Right lobe of liver (tissue), 6 donors: Measurements from ENCODE around the gene VDR. TPM values are rescaled to one million over a fixed set of nuclear protein-coding genes. Genes with fewer than 3 reads are reported as not detected.

Experiments
- ATAC-seq, 4 donors: fragments of 200-7000 bp; cut with Tn5 transposase; one replicate each; pipeline ENCODE4 v1.9.1; 2020; ENCODE audit warnings: mild to moderate bottlenecking in 4 of 4, moderate library complexity in 4 of 4
- DNase-seq, 3 donors: peaks; one replicate each; pipeline ENCODE4 v3.0.0-alpha.2; 2020
- H3K27ac ChIP-seq, 3 donors: fragments of 200-600 bp; one replicate each; pipeline ENCODE4 v1.8.0; 2022
- H3K27me3 ChIP-seq, 2 donors: fragments of 200-600 bp; one replicate each; pipeline ENCODE4 v1.8.0; 2022
- H3K36me3 ChIP-seq, 4 donors: fragments of 200-600 bp; sonication (generic) in 1 of 4; one replicate each; pipeline versions ENCODE4 v1.5.1 to v1.8.0; 2017 to 2022; ENCODE audit warnings: control low read depth in 1 of 4
- H3K4me1 ChIP-seq, 4 donors: fragments of 200-600 bp; sonication (generic) in 1 of 4; one replicate each; pipeline versions ENCODE4 v1.5.1 to v1.8.0; 2017 to 2022; ENCODE audit warnings: control low read depth in 1 of 4
- H3K4me3 ChIP-seq, 3 donors: fragments of 200-600 bp; one replicate each; pipeline ENCODE4 v1.8.0; 2022
- H3K9me3 ChIP-seq, 4 donors: fragments of 200-600 bp; sonication (generic) in 1 of 4; one replicate each; pipeline versions ENCODE4 v1.5.1 to v1.8.0; 2017 to 2022; ENCODE audit warnings: control low read depth in 1 of 4
- CTCF ChIP-seq, 4 donors: fragments of 200-600 bp in 3 of 4; fragments of 450-650 bp in 1 of 4; IDR thresholded peaks; one replicate each; pipeline versions ENCODE4 v1.5.1 to v1.8.0; 2016 to 2022; ENCODE audit warnings: antibody characterized with exemption in 4 of 4, mild to moderate bottlenecking in 2 of 4
- POLR2A ChIP-seq: fragments of 450-650 bp; IDR thresholded peaks from one replicate; pipeline ENCODE4 v1.6.1; 2017; ENCODE audit warnings: antibody characterized with exemption, mild to moderate bottlenecking
- WGBS: methylation state at CpG from one replicate; pipeline ENCODE4 v1.1.6; 2018; ENCODE audit warnings: low coverage, low lambda C conversion rate; ENCODE audit not compliant: insufficient coverage; ENCODE audit errors: missing lambda C conversion rate; 5-methylcytosine and 5-hydroxymethylcytosine counted together
- intact Hi-C, 2 donors: fragments of 100-400 bp; cut with DNase I; formaldehyde crosslinking; loops; one replicate each; pipeline versions ENCODE4 v1.11.2 to v1.14.1; 2022
- total RNA-seq, 6 experiments: library from RNA; depleted of rRNA in 2 of 6; stranded (reverse); fragments of >200 nt in 2 of 6; fragmentation: NEBNext Ultra II Directional in 3 of 6; extraction: Animal tissue kit (Norgen Biotek cat#: 25700) in 3 of 6; gene quantifications; one replicate each; pipeline versions ENCODE4 v1.1.0 to v1.2.4, GENCODE V29; 2016 to 2023
- donor health status: DM: no; HTN: yes; CAD: no.
- donor health status: DM: no; HTN: no; CAD: no.
- donor health status: DM: no; HTN: no; CAD: no.
- donor health status: DM: no; HTN: yes; CAD: no.
- donor health status: DM: no; HTN: yes; CAD: no.

VDR gene
- total RNA-seq, 6 experiments from 2014 or later, result 0.18 to 1.2 (median 0.39) TPM

GRCh38 chr12:47920913-47921312, 16.1 kb upstream of the VDR start:
- Histone ChIP-seq H3K27ac (no peak overlapping the region), H3K4me1 (no peaks in the 10 kb centered on the region), H3K36me3 (no peaks in the 10 kb centered on the region), H3K27me3 (no peaks in the 10 kb centered on the region), H3K9me3 (no peaks in the 10 kb centered on the region), H3K4me3 (no peak overlapping the region)
- TF ChIP-seq POLR2A (no peak), CTCF (IDR thresholded peaks at IDR 0.05) (no peak)
- intact Hi-C loops, result no loop called here
- ATAC-seq (no peak), DNase-seq (no peak)
- WGBS, result 50% methylated on average over 2 of the region's 6 CpGs

GRCh38 chr12:47913081-47913480, 8.3 kb upstream of the VDR start:
- Histone ChIP-seq H3K27me3 (no peaks in the 10 kb centered on the region), H3K27ac (no peak overlapping the region), H3K4me1 (no peaks in the 10 kb centered on the region), H3K4me3 (no peak overlapping the region), H3K36me3 (no peaks in the 10 kb centered on the region), H3K9me3 (no peaks in the 10 kb centered on the region)
- no peak for TF ChIP-seq CTCF (IDR thresholded peaks at IDR 0.05)
- TF ChIP-seq POLR2A, result no peak
- whole genome bisulfite sequencing, result 42% methylated on average over 3 of the region's 3 CpGs
- DNase-seq (no peak), ATAC-seq (no peak)
- intact Hi-C loops, result no loop called here

GRCh38 chr12:47912556-47912955, 7.8 kb upstream of the VDR start:
- no peak for ATAC-seq
- H3K27ac ChIP-seq, result no peak overlapping the region
- 51% methylated on average over 2 of the region's 4 CpGs for WGBS

GRCh38 chr12:47910981-47911380, 6.2 kb upstream of the VDR start:
- intact Hi-C loops, result no loop called here
- TF ChIP-seq POLR2A (no peak), CTCF (IDR thresholded peaks at IDR 0.05) (no peak)
- Histone ChIP-seq H3K27me3 (no peaks in the 10 kb centered on the region), H3K27ac (no peak overlapping the region), H3K4me3 (no peak overlapping the region), H3K4me1 (no peaks in the 10 kb centered on the region), H3K36me3 (no peaks in the 10 kb centered on the region), H3K9me3 (no peaks in the 10 kb centered on the region)
- ATAC-seq, result no peak
- DNase-seq, result no peak

More at GRCh38 chr12:47912556-47912955, 7.8 kb upstream of the VDR start:
- intact Hi-C loops, result no loop called here
- Histone ChIP-seq H3K4me1 (no peaks in the 10 kb centered on the region), H3K9me3 (no peaks in the 10 kb centered on the region), H3K27me3 (no peaks in the 10 kb centered on the region), H3K4me3 (no peak overlapping the region), H3K36me3 (no peaks in the 10 kb centered on the region)
- DNase-seq, result no peak
- TF ChIP-seq POLR2A (no peak), CTCF (IDR thresholded peaks at IDR 0.05) (no peak)

GRCh38 chr12:47910486-47910885, 5.7 kb upstream of the VDR start:
- Histone ChIP-seq H3K27me3 (no peaks in the 10 kb centered on the region), H3K27ac (no peak overlapping the region), H3K4me3 (no peak overlapping the region), H3K9me3 (no peaks in the 10 kb centered on the region), H3K36me3 (no peaks in the 10 kb centered on the region), H3K4me1 (no peaks in the 10 kb centered on the region)
- WGBS, result 64% methylated on average over 2 of the region's 3 CpGs
- no peak for TF ChIP-seq CTCF (IDR thresholded peaks at IDR 0.05)
- TF ChIP-seq POLR2A, result no peak
- ATAC-seq, result no peak
- no peak for DNase-seq
- intact Hi-C loops, result no loop called here
